ENCODE results near the gene NR2E1.

The NR2E1 gene

GRCh38 chr6:108165714-108166663, at the start of gene NR2E1:
Gene NR2E1, plus strand, starts transcription at chr6:108166022. Its CDS starts 744 bp downstream, at chr6:108166766.
- Mint-ChIP-seq H3K36me3 (no peaks in the 10 kb centered on the region), H3K9me3 (ENCODE audit: low read depth) (no peaks in the 10 kb centered on the region), H3K27me3 (peaks cover 52% of the 10 kb centered on the region), H3K4me3 (peak within 1 kb of the TSS; percentile 74), H3K27ac (no peak within 1 kb of the TSS), H3K4me1 (ENCODE audit: low read depth) (peaks cover 34% of the 10 kb centered on the region)

GRCh38 chr6:108116546-108117426, 49.0 kb upstream of the NR2E1 start:
- H3K4me1 Mint-ChIP-seq (ENCODE audit: low read depth), result peaks cover 50% of the 10 kb centered on the region

GRCh38 chr6:108117427-108118358, 48.1 kb upstream of the NR2E1 start:
- Mint-ChIP-seq H3K4me3 (peak overlapping the region; percentile 90), H3K4me1 (ENCODE audit: low read depth) (peaks cover 50% of the 10 kb centered on the region), H3K27ac (no peak overlapping the region), H3K27me3 (peaks cover 60% of the 10 kb centered on the region), H3K36me3 (no peaks in the 10 kb centered on the region), H3K9me3 (ENCODE audit: low read depth) (no peaks in the 10 kb centered on the region)

More at GRCh38 chr6:108116546-108117426, 49.0 kb upstream of the NR2E1 start:
- no peaks in the 10 kb centered on the region for H3K36me3 Mint-ChIP-seq
- peak overlapping the region; percentile 90 for H3K4me3 Mint-ChIP-seq
- no peaks in the 10 kb centered on the region for H3K9me3 Mint-ChIP-seq (ENCODE audit: low read depth)
- no peak overlapping the region for H3K27ac Mint-ChIP-seq
- peaks cover 61% of the 10 kb centered on the region for H3K27me3 Mint-ChIP-seq

- H3K4me3 Mint-ChIP-seq, result peak overlapping the region; percentile 97
- no peaks in the 10 kb centered on the region for H3K36me3 Mint-ChIP-seq
- peaks cover 60% of the 10 kb centered on the region for H3K27me3 Mint-ChIP-seq
- H3K9me3 Mint-ChIP-seq (ENCODE audit: low read depth), result no peaks in the 10 kb centered on the region
- peaks cover 50% of the 10 kb centered on the region for H3K4me1 Mint-ChIP-seq (ENCODE audit: low read depth)
- H3K27ac Mint-ChIP-seq, result no peak overlapping the region
These were observed 47.5 kb upstream of the NR2E1 start for GRCh38 chr6:108118359-108118724.

- Mint-ChIP-seq H3K27me3 (peaks cover 58% of the 10 kb centered on the region), H3K27ac (no peak overlapping the region), H3K4me3 (peak overlapping the region; percentile 97), H3K36me3 (no peaks in the 10 kb centered on the region), H3K9me3 (ENCODE audit: low read depth) (no peaks in the 10 kb centered on the region), H3K4me1 (ENCODE audit: low read depth) (peaks cover 44% of the 10 kb centered on the region)
These were observed 46.7 kb upstream of the NR2E1 start for GRCh38 chr6:108118810-108119768.

GRCh38 chr6:108119769-108120141, 46.1 kb upstream of the NR2E1 start:
- Mint-ChIP-seq H3K27me3 (peaks cover 56% of the 10 kb centered on the region), H3K4me1 (ENCODE audit: low read depth) (peaks cover 38% of the 10 kb centered on the region), H3K9me3 (ENCODE audit: low read depth) (no peaks in the 10 kb centered on the region), H3K4me3 (peak overlapping the region; percentile 97), H3K36me3 (no peaks in the 10 kb centered on the region), H3K27ac (no peak overlapping the region)

- H3K4me1 Mint-ChIP-seq (ENCODE audit: low read depth), result peaks cover 32% of the 10 kb centered on the region
- peaks cover 55% of the 10 kb centered on the region for H3K27me3 Mint-ChIP-seq
- peak overlapping the region; percentile 20 for H3K4me3 Mint-ChIP-seq
- H3K36me3 Mint-ChIP-seq, result no peaks in the 10 kb centered on the region
- H3K27ac Mint-ChIP-seq, result no peak overlapping the region
- no peaks in the 10 kb centered on the region for H3K9me3 Mint-ChIP-seq (ENCODE audit: low read depth)
These were observed 45.5 kb upstream of the NR2E1 start for GRCh38 chr6:108120311-108120710.

- Mint-ChIP-seq H3K27me3 (peaks cover 53% of the 10 kb centered on the region), H3K9me3 (ENCODE audit: low read depth) (no peaks in the 10 kb centered on the region), H3K4me1 (ENCODE audit: low read depth) (peaks cover 22% of the 10 kb centered on the region), H3K4me3 (peak overlapping the region; percentile 55), H3K27ac (no peak overlapping the region), H3K36me3 (no peaks in the 10 kb centered on the region)
These were observed 44.2 kb upstream of the NR2E1 start for GRCh38 chr6:108121612-108122011.

- H3K27ac Mint-ChIP-seq, result no peak overlapping the region
- H3K36me3 Mint-ChIP-seq, result no peaks in the 10 kb centered on the region
- H3K9me3 Mint-ChIP-seq (ENCODE audit: low read depth), result no peaks in the 10 kb centered on the region
- H3K4me3 Mint-ChIP-seq, result no peak overlapping the region
- peaks cover 13% of the 10 kb centered on the region for H3K4me1 Mint-ChIP-seq (ENCODE audit: low read depth)
- H3K27me3 Mint-ChIP-seq, result peaks cover 56% of the 10 kb centered on the region
These were observed 42.3 kb upstream of the NR2E1 start for GRCh38 chr6:108123481-108123929.

GRCh38 chr6:108123946-108124345, 41.9 kb upstream of the NR2E1 start:
- Mint-ChIP-seq H3K9me3 (ENCODE audit: low read depth) (no peaks in the 10 kb centered on the region), H3K4me3 (no peak overlapping the region), H3K36me3 (no peaks in the 10 kb centered on the region), H3K4me1 (ENCODE audit: low read depth) (peaks cover 9% of the 10 kb centered on the region), H3K27me3 (peaks cover 56% of the 10 kb centered on the region), H3K27ac (no peak overlapping the region)

GRCh38 chr6:108127056-108127455, 38.8 kb upstream of the NR2E1 start:
- Mint-ChIP-seq H3K27ac (no peak overlapping the region), H3K27me3 (peaks cover 58% of the 10 kb centered on the region), H3K4me1 (ENCODE audit: low read depth) (no peaks in the 10 kb centered on the region), H3K9me3 (ENCODE audit: low read depth) (no peaks in the 10 kb centered on the region), H3K4me3 (no peak overlapping the region), H3K36me3 (no peaks in the 10 kb centered on the region)

GRCh38 chr6:108127826-108128225, 38.0 kb upstream of the NR2E1 start:
- no peaks in the 10 kb centered on the region for H3K36me3 Mint-ChIP-seq
- no peaks in the 10 kb centered on the region for H3K4me1 Mint-ChIP-seq (ENCODE audit: low read depth)
- no peak overlapping the region for H3K27ac Mint-ChIP-seq
- no peak overlapping the region for H3K4me3 Mint-ChIP-seq
- H3K27me3 Mint-ChIP-seq, result peaks cover 57% of the 10 kb centered on the region
- no peaks in the 10 kb centered on the region for H3K9me3 Mint-ChIP-seq (ENCODE audit: low read depth)

- Mint-ChIP-seq H3K27me3 (peaks cover 57% of the 10 kb centered on the region), H3K4me1 (ENCODE audit: low read depth) (peaks cover 14% of the 10 kb centered on the region), H3K9me3 (ENCODE audit: low read depth) (no peaks in the 10 kb centered on the region), H3K36me3 (no peaks in the 10 kb centered on the region), H3K4me3 (no peak overlapping the region), H3K27ac (no peak overlapping the region)
These were observed 35.6 kb upstream of the NR2E1 start for GRCh38 chr6:108130262-108130661.

Data from activated naive CD8-positive, alpha-beta T cell (primary cell).